ENCODE measurements around the gene MARS2.

MARS2 gene

DNA sequence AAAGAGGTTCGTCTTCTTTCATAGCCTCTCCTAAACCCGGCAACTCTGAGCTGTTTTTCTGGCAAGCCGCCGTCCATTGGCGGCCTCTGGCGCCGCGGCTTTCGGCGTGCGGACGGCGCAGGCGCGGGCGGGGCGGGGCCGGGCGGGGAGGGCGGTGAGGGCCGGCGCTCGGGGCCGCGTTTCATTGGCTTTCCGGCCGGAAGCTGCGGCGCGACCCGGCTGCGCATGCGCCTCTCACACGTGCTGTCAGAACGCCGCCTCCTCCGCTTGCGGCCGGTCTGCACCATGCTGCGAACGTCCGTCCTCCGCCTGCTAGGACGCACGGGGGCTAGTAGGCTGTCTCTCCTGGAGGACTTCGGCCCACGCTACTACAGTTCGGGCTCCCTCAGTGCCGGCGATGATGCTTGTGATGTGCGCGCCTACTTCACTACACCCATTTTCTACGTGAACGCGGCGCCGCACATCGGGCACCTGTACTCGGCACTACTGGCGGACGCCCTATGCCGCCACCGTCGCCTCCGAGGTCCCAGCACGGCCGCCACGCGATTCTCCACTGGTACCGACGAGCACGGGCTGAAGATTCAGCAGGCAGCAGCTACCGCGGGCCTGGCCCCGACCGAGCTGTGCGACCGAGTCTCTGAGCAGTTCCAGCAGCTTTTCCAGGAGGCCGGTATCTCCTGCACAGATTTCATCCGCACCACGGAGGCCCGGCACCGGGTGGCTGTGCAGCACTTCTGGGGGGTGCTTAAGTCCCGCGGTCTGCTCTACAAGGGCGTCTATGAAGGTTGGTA lies at the start of gene MARS2:
Gene MARS2 (plus strand): TSS at position 249 of the 791 bp plus-strand sequence. CDS start 37 bp downstream, at position 286.
- peak within 1 kb of the TSS; percentile 70 for H3K4me3 ChIP-seq (ENCODE audit: low read depth, low read length)
- TF ChIP-seq, protein P1, sequence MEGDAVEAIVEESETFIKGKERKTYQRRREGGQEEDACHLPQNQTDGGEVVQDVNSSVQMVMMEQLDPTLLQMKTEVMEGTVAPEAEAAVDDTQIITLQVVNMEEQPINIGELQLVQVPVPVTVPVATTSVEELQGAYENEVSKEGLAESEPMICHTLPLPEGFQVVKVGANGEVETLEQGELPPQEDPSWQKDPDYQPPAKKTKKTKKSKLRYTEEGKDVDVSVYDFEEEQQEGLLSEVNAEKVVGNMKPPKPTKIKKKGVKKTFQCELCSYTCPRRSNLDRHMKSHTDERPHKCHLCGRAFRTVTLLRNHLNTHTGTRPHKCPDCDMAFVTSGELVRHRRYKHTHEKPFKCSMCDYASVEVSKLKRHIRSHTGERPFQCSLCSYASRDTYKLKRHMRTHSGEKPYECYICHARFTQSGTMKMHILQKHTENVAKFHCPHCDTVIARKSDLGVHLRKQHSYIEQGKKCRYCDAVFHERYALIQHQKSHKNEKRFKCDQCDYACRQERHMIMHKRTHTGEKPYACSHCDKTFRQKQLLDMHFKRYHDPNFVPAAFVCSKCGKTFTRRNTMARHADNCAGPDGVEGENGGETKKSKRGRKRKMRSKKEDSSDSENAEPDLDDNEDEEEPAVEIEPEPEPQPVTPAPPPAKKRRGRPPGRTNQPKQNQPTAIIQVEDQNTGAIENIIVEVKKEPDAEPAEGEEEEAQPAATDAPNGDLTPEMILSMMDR (IDR thresholded peaks at IDR 0.05; ENCODE audit: borderline replicate concordance, insufficient read depth, low read depth, low read length) = no peak

DNA sequence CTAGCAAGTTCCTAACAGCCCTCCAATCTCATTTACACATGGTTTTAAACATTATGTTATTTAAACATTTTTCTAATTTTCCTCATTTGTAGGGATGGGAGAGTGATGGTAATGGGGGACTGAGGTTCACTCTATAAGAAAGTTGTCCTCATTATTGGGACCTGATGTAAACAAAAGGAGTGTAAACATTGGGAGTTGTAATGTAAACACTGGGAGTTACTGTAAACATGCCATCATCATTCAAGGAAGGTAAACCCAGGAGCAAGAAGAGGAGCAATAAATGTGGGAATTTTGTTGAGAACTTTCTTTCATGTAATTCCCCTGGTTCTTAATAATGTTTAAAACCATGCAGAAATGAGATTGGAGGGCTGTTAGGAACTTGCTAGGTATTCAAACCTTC lies 47.6 kb upstream of the MARS2 start:
- H3K4me3 ChIP-seq (ENCODE audit: low read depth, low read length) = no peak overlapping the region
- TF ChIP-seq, protein P1 (IDR thresholded peaks at IDR 0.05; ENCODE audit: borderline replicate concordance, insufficient read depth, low read depth, low read length) = no peak

DNA sequence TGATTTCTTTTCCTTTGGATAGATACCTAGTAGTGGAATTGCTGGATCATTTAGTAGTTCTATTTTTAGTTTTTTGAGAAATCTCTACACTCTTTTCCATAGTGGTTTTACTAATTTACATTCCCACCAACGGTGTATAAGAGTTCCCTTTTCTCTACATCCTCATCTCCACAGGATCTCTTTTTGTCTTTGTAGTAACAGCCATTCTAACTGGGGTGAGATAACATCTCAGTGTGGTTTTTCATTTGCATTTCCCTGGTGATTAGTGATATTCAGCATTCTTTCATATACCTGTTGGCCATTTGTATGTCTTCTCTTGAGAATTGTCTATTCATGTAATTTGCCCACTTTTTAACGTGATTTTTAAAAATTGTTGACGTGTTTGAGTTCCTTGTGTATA lies 43.5 kb upstream of the MARS2 start:
- no peak overlapping the region for H3K4me3 ChIP-seq (ENCODE audit: low read depth, low read length)
- TF ChIP-seq, protein P1 (IDR thresholded peaks at IDR 0.05; ENCODE audit: borderline replicate concordance, insufficient read depth, low read depth, low read length) = no peak

DNA sequence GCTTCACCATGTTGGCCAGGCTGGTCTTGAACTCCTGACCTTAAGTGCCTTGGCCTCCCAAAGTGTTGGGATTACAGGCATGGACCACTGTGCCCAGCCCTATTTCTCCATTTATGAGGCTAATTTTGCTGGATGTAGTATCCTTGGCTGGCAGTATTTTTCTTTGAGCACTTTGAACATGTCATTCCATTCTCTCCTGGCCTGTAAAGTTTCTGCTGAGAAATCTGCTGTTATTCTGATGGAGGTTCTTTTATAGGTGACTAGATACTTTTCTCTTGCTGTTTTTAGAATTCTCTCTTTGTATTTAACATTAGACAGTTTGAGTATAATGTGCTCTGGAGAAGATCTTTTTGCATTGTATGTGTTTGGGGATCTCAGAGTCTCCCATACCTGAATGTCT lies 38.9 kb upstream of the MARS2 start:
- no peak overlapping the region for H3K4me3 ChIP-seq (ENCODE audit: low read depth, low read length)
- TF ChIP-seq, protein P1 (IDR thresholded peaks at IDR 0.05; ENCODE audit: borderline replicate concordance, insufficient read depth, low read depth, low read length) = no peak

DNA sequence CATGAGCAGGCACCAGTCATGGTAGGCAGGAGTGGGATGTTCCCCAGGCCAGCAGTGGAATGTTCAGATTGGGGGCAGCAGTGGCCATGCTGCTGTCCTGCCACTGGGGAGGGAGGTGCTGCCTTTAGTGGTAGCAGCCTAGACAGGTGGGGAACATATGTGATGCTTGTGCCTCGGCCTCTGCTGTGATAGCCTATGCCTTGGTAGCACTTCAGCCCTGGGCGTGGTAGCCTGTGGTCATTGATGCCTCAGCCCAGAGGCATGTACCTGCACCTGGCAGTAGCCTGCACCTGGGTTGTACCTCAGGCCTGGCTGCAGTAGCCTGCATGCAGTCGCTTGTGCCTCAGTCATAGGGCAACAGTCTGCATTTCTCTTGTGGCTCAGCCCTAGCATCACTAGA lies 36.9 kb upstream of the MARS2 start:
- H3K4me3 ChIP-seq (ENCODE audit: low read depth, low read length) = no peak overlapping the region
- TF ChIP-seq, protein P1 (IDR thresholded peaks at IDR 0.05; ENCODE audit: borderline replicate concordance, insufficient read depth, low read depth, low read length) = no peak

DNA sequence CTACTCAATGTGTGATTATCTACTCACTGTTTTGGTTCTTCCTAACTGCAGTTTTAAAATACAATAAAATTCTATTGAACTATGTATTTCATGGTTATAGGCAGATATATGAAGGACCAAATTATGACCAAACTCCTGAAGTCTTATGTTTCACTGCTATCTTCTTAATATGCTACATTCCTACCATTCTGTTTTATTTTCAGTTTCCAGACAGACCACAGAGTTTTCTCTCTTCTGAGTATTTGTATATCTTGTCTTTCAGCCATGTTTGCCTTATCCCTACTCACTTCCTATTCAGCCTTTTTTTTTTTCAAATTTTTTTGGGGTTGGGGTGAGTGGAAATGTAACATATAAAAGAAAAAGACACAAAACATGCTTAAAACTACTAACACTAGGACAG lies 36.1 kb upstream of the MARS2 start:
- H3K4me3 ChIP-seq (ENCODE audit: low read depth, low read length) = no peak overlapping the region

More for the DNA sequence above, 36.1 kb upstream of the MARS2 start:
- TF ChIP-seq, protein P1 (IDR thresholded peaks at IDR 0.05; ENCODE audit: borderline replicate concordance, insufficient read depth, low read depth, low read length) = no peak
